Caki2 (cell line): ENCODE data around the gene USP47. TPM values are rescaled to one million over a fixed set of nuclear protein-coding genes. Genes with fewer than 3 reads are reported as not detected.

Experiments
- DNase-seq: peaks from one replicate; pipeline ENCODE4 v3.0.0-alpha.2; 2015; ENCODE audit warnings: low read depth
- in situ Hi-C: cut with HindIII; loops from 2 replicates; pipeline ENCODE4 v1.10.0; 2016; ENCODE audit warnings: low sequenced_read_pairs, low pct_unique_long_range_greater_than_20kb, mixed read lengths
- total RNA-seq: library from RNA; depleted of rRNA; stranded (reverse); fragments of >200 nt; shearing (Covaris generic); gene quantifications from 2 replicates; pipeline ENCODE4 v1.2.3, GENCODE V29; 2014; ENCODE audit warnings: low replicate concordance; rRNA removed

USP47 gene
- total RNA-seq, 1 experiment from 2014 or later: 6.0 TPM

DNA sequence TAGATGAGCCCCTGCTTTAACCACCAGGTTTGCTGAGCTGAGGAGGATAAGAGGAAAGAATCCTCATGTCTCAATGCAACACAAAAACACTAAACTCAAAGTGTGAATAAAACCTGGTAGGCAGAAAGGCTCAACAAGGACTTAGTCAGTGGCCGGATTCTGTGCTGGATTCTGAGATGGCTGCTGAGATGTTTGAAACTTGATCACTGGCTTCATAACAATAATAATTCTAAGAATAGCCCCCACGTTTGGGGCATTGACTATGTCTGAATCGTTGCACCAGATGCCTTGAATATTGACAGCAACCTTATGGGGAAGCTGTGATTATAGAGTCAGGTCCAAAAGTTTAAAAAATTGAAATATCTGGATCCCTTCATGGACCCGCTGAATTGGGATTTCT, 162.0 kb downstream of the USP47 start:
- in situ Hi-C loops: no loop called here
- no peak for DNase-seq

GRCh38 chr11:12005061-12005460, 163.3 kb downstream of the USP47 start:
- DNase-seq: no peak
- in situ Hi-C loops: no loop called here

DNA sequence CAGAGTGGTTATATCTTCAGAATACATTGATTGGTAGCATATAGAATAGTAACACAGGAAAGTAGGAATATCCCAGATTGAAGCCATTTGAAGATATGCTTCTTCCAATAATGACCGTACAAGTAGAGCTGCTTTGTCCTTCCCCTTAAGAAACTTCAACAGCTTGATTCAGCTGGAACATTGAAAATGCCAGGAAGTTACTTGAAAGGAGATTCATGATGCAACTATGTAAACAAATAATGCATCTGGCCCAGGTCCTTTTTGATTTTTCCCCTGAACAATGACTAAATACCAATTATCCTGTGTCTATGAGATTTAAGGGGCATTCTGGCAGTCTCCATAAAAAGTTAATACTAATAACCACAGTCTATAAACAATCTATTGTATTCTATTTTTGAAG, 163.7 kb downstream of the USP47 start:
- in situ Hi-C loops: no loop called here
- DNase-seq: no peak

DNA sequence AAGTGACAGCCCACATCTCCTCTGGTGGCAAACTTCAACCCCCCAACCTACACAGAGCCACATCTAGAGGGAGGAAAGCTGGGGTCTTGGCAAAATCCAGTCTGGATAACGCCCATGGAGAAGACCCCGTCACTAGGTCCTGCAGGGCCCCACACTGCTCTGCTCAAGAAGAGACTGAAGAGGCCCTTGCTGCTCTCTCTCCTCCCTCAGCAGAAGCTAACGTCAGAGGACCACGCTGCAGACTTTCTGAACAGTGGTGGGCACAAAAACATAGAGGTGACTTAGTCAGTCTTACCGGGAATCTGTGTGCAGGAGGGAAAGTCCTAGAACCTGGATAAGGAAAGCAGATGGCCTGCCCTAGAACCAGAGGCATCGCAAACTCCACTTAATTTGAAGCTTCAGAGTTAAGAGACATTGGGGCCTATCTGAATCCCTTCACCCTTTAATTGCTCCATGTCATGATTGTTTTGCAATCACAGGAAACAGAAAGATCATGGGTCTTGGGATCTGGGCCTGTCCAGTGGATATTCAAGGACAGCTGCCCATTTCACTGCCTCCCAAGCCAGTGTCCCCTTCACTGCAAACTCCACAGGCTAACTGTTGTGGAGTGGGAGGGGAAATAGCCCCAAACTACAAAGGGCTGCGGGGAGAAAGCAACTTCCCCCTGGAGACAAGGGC, 164.9 kb downstream of the USP47 start:
- DNase-seq: no peak
- in situ Hi-C loops: no loop called here

DNA sequence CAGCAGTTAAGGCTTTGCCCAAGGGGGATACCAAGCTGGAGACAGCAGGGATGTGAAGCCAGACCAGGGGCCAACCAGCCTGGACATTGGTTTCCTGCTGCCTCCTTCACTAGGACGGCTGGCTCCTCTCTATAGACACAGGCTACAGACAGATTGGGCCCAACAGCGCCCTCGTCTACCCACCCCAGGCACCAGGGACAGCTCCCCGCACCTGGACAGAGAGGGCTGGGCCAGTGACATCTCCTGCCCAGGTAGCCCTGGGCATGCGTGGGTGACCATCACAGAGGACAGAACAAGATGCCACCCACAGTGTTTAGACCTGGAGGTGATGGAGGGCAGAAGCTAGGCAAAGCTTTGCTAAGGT, 165.4 kb downstream of the USP47 start:
- DNase-seq: no peak
- in situ Hi-C loops: no loop called here

- no peak for DNase-seq
- in situ Hi-C loops: no loop called here
Observed at GRCh38 chr11:12007769-12008737, 166.3 kb downstream of the USP47 start, which contains the start of gene DKK3. Gene DKK3 (minus strand): TSS chr11:12008626. CDS start chr11:12008582, 44 bp downstream.

Other genes with a start within 250 kb of the USP47 start
- gene GALNT18, start 220.0 kb upstream of the USP47 start, total RNA-seq: 13.5 and 15.5 TPM in 2 replicates
- 54.2 and 67.3 TPM in 2 replicates for gene DKK3, start 166.7 kb downstream of the USP47 start, total RNA-seq